Caki2 (cell line): ENCODE results near the gene ZNF813. TPM values are rescaled to one million over a fixed set of nuclear protein-coding genes. Genes with fewer than 3 reads are reported as not detected.
"Not testable (repeated sequence)": the region's sequence is repeated elsewhere in the genome, so short reads cannot be mapped to it uniquely, and the experiment has no call there.

Experiments
- DNase-seq: peaks from one replicate; pipeline ENCODE4 v3.0.0-alpha.2; 2015; ENCODE audit warnings: low read depth
- in situ Hi-C: cut with HindIII; loops from 2 replicates; pipeline ENCODE4 v1.10.0; 2016; ENCODE audit warnings: low sequenced_read_pairs, low pct_unique_long_range_greater_than_20kb, mixed read lengths
- total RNA-seq: library from RNA; depleted of rRNA; stranded (reverse); fragments of >200 nt; shearing (Covaris generic); gene quantifications from 2 replicates; pipeline ENCODE4 v1.2.3, GENCODE V29; 2014; ENCODE audit warnings: low replicate concordance

Gene ZNF813
- total RNA-seq, 1 experiment from 2014 or later = not detected

- DNase-seq = no peak
- in situ Hi-C loops = no loop called here
Measured at GRCh38 chr19:53471916-53472315, 4.4 kb downstream of the ZNF813 start.

GRCh38 chr19:53474832-53475231, 7.3 kb downstream of the ZNF813 start:
- DNase-seq, in situ Hi-C loops: not testable (repeated sequence)

- in situ Hi-C loops, DNase-seq: not testable (repeated sequence)
Measured at GRCh38 chr19:53475470-53475869, 7.9 kb downstream of the ZNF813 start.

- DNase-seq, in situ Hi-C loops: not testable (repeated sequence)
Measured at GRCh38 chr19:53483751-53484150, 16.2 kb downstream of the ZNF813 start.

- DNase-seq = no peak
- in situ Hi-C loops = no loop called here
Measured at GRCh38 chr19:53485046-53486004, 17.8 kb downstream of the ZNF813 start.

- in situ Hi-C loops = no loop called here
- no peak for DNase-seq
Measured at GRCh38 chr19:53492153-53492552, 24.6 kb downstream of the ZNF813 start.

- DNase-seq, in situ Hi-C loops: not testable (repeated sequence)
Measured at GRCh38 chr19:53497311-53498023, 29.9 kb downstream of the ZNF813 start.

GRCh38 chr19:53498024-53498395, 30.5 kb downstream of the ZNF813 start:
- DNase-seq, in situ Hi-C loops: not testable (repeated sequence)

GRCh38 chr19:53503151-53503550, 35.6 kb downstream of the ZNF813 start:
- in situ Hi-C loops, DNase-seq: not testable (repeated sequence)

GRCh38 chr19:53503671-53504364, 36.3 kb downstream of the ZNF813 start:
- DNase-seq, in situ Hi-C loops: not testable (repeated sequence)

- DNase-seq, in situ Hi-C loops: not testable (repeated sequence)
Measured at GRCh38 chr19:53504365-53504703, 36.8 kb downstream of the ZNF813 start.

- no peak for DNase-seq
- in situ Hi-C loops = no loop called here
Measured at GRCh38 chr19:53504885-53505284, 37.4 kb downstream of the ZNF813 start.

GRCh38 chr19:53506728-53507127, 39.2 kb downstream of the ZNF813 start:
- in situ Hi-C loops = no loop called here

GRCh38 chr19:53507523-53508442, 40.2 kb downstream of the ZNF813 start:
- in situ Hi-C loops = no loop called here

More at GRCh38 chr19:53506728-53507127, 39.2 kb downstream of the ZNF813 start:
- no peak for DNase-seq

GRCh38 chr19:53509443-53509842, 41.9 kb downstream of the ZNF813 start:
- in situ Hi-C loops = no loop called here
- no peak for DNase-seq

More at GRCh38 chr19:53507523-53508442, 40.2 kb downstream of the ZNF813 start:
- DNase-seq = no peak

GRCh38 chr19:53509845-53510244, 42.3 kb downstream of the ZNF813 start:
- in situ Hi-C loops = no loop called here
- no peak for DNase-seq

- in situ Hi-C loops = no loop called here
- no peak for DNase-seq
Measured at GRCh38 chr19:53511357-53511756, 43.8 kb downstream of the ZNF813 start.

- no peak for DNase-seq
- in situ Hi-C loops = no loop called here
Measured at GRCh38 chr19:53511933-53512374, 44.4 kb downstream of the ZNF813 start.
